Astrocyte (in vitro differentiated cells and primary cell): Measurements from ENCODE around the gene TNFRSF1B.

Experiments used
- CTCF ChIP-seq: IDR thresholded peaks from 2 replicates; pipeline ENCODE4 v1.5.1; 2011; ENCODE audit warnings: low read depth, mild to moderate bottlenecking, inconsistent platforms, low read length, moderate library complexity; ENCODE audit not compliant: insufficient read depth
- EZH2 ChIP-seq: IDR thresholded peaks from 2 replicates; pipeline ENCODE4 v1.6.1; 2012; ENCODE audit warnings: mild to moderate bottlenecking, low read length, inconsistent platforms; ENCODE audit not compliant: insufficient read depth

- TF ChIP-seq CTCF: no peak
- no peak for TF ChIP-seq EZH2
These were observed 65.4 kb downstream of the TNFRSF1B start for GRCh38 chr1:12232221-12232620.
